ENCODE results near the gene ABCC2. TPM values are rescaled to one million over a fixed set of nuclear protein-coding genes. Genes with fewer than 3 reads are reported as not detected.
"Not testable (repeated sequence)": the region's sequence is repeated elsewhere in the genome, so short reads cannot be mapped to it uniquely, and the experiment has no call there.

Gene ABCC2
- total and polyA plus RNA-seq, 2 experiments from 2014 or later = 0.19 to 0.86 TPM

DNA sequence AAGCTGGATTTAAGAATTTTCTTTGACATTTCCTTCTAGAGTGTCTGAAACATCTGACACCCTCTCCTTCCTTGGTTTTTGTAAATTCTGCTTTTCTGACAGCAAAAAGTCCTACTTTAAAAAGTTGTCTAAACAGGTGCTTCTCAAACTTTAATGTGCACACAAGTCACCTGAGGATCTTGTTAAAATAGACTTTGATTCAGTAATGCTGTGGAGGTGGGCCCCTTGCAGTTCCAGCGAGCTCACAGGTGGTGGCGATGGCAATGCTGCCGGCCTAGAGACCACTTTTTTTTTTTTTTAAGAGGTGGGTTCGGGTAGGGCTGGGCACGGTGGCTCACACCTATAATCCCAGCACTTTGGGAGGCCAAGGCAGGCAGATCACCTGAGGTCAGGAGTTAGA is 77.1 kb downstream of the ABCC2 start:
- TF ChIP-seq EZH2 (IDR thresholded peaks at IDR 0.05; ENCODE audit: insufficient read depth, poor library complexity, severe bottlenecking) (no peak), EZH2phosphoT487 (IDR thresholded peaks at IDR 0.05; ENCODE audit: insufficient read depth, low read depth) (no peak)
- in situ Hi-C loops (cut with MboI) = loop anchor here (10.0 kb wide), 1 partner anchor 185 kb away; no protein-coding TSS in a partner anchor
- 56 to 59% methylated on average over 5 of the region's 5 CpGs for WGBS, 2 experiments (ENCODE audit: low coverage in 1 of 2, low lambda C conversion rate in 2 of 2, missing lambda C conversion rate in 2 of 2)

DNA sequence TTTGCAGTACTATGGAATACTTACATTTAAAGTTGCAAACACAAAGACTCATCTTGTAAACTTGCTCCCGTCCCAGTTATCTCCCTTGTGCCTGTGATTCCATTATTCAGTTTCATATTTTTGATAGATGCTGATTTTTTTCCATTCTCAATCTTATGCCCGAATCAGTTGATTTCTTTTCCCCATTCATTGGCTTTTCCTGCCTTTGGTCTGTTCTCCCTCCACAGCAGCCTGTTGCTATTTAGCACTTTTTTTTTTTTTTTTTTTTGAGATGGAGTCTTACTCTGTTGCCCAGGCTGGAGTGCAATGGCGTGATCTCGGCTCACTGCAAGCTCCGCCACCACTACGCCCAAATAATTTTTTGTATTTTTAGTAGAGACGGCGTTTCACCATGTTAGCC is 78.0 kb downstream of the ABCC2 start:
- H3K79me2 ChIP-seq (ENCODE audit: insufficient read depth) = no peaks in the 10 kb centered on the region
- no peaks in the 10 kb centered on the region; the same call in 1 of the 2 replicates for H3K4me1 ChIP-seq (ENCODE audit: insufficient read depth)
- 90 to 92% methylated on average over 8 of the region's 8 CpGs for WGBS, 2 experiments (ENCODE audit: low coverage in 1 of 2, low lambda C conversion rate in 2 of 2, missing lambda C conversion rate in 2 of 2)
- TF ChIP-seq EZH2 (IDR thresholded peaks at IDR 0.05; ENCODE audit: insufficient read depth, poor library complexity, severe bottlenecking) = no peak
- no peak for TF ChIP-seq EZH2phosphoT487 (IDR thresholded peaks at IDR 0.05; ENCODE audit: insufficient read depth, low read depth)
- H3K36me3 ChIP-seq (ENCODE audit: low read depth) = no peaks in the 10 kb centered on the region
- H3K4me3 ChIP-seq = no peak overlapping the region
- H3K4me2 ChIP-seq (ENCODE audit: unreplicated experiment) = no peak overlapping the region
- no peaks in the 10 kb centered on the region for H3K27me3 ChIP-seq (replicated peaks; ENCODE audit: insufficient read depth)
- H3K9ac ChIP-seq = no peak overlapping the region
- no peaks in the 10 kb centered on the region for H4K20me1 ChIP-seq (ENCODE audit: insufficient read depth)
- no peaks in the 10 kb centered on the region for H3K9me3 ChIP-seq (ENCODE audit: low read depth)
- no peak for DNase-seq
- H3F3A ChIP-seq (ENCODE audit: insufficient read depth) = no peaks in the 10 kb centered on the region
- H3K27ac ChIP-seq = no peak overlapping the region
- H3K9me2 ChIP-seq (ENCODE audit: insufficient read depth) = no peaks in the 10 kb centered on the region
- H2AFZ ChIP-seq = no peak overlapping the region
- in situ Hi-C loops (cut with MboI) = no loop called here

More for the DNA sequence above, 77.1 kb downstream of the ABCC2 start:
- Histone ChIP-seq H3K9ac (no peak overlapping the region), H3K4me3 (no peak overlapping the region), H3K9me3 (ENCODE audit: low read depth) (no peaks in the 10 kb centered on the region), H3K27me3 (replicated peaks; ENCODE audit: insufficient read depth) (no peaks in the 10 kb centered on the region), H3K9me2 (ENCODE audit: insufficient read depth) (no peaks in the 10 kb centered on the region), H3K27ac (no peak overlapping the region), H3K4me1 (ENCODE audit: insufficient read depth) (no peaks in the 10 kb centered on the region; the same call in 1 of the 2 replicates), H3K36me3 (ENCODE audit: low read depth) (no peaks in the 10 kb centered on the region), H3F3A (ENCODE audit: insufficient read depth) (peaks cover 5% of the 10 kb centered on the region; the same call in 1 of the 2 replicates), H3K79me2 (ENCODE audit: insufficient read depth) (no peaks in the 10 kb centered on the region), H2AFZ (no peak overlapping the region), H4K20me1 (ENCODE audit: insufficient read depth) (no peaks in the 10 kb centered on the region), H3K4me2 (ENCODE audit: unreplicated experiment) (no peak overlapping the region)
- no peak for DNase-seq

DNA sequence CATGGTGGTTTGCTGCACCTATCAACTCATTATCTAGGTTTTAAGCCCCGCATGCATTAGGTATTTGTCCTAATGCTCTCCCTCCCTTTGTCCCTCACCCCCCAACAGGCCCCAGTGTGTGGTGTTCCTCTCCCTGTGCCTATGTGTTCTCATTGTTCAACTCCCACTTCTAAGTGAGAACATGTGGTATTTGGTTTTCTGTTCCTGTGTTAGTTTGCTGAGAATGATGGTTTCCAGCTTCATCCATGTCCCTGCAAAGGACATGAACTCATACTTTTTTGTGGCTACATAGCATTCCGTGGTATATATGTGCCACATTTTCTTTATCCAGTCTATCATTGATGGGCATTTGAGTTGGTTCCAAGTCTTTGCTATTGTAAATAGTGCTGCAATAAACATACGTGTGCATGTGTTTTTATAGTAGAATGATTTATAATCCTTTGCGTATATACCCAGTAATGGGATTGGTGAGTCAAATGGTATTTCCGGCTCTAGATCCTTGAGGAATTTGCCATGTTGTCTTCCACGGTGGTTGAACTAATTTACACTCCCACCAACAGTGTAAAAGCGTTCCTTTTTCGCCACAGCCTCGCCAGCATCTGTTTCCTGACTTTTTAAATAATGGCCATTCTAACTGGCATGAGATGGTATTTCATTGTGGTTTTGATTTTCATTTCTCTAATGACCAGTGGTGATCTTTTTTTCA is 81.2 kb downstream of the ABCC2 start:
- H3K36me3 ChIP-seq (ENCODE audit: low read depth); H3K4me3 ChIP-seq; H3K27me3 ChIP-seq (replicated peaks; ENCODE audit: insufficient read depth); H3K79me2 ChIP-seq (ENCODE audit: insufficient read depth); H3F3A ChIP-seq (ENCODE audit: insufficient read depth); H3K4me2 ChIP-seq (ENCODE audit: unreplicated experiment); H4K20me1 ChIP-seq (ENCODE audit: insufficient read depth); H3K9ac ChIP-seq; H3K4me1 ChIP-seq (ENCODE audit: insufficient read depth); H2AFZ ChIP-seq; H3K27ac ChIP-seq; H3K9me2 ChIP-seq (ENCODE audit: insufficient read depth); H3K9me3 ChIP-seq (ENCODE audit: low read depth); in situ Hi-C loops (cut with MboI): not testable (repeated sequence)
- 40 to 42% methylated on average over 8 to 9 of the region's 9 CpGs for WGBS, 2 experiments (ENCODE audit: low coverage in 1 of 2, low lambda C conversion rate in 2 of 2, missing lambda C conversion rate in 2 of 2)
- DNase-seq = peak; percentile 37

DNA sequence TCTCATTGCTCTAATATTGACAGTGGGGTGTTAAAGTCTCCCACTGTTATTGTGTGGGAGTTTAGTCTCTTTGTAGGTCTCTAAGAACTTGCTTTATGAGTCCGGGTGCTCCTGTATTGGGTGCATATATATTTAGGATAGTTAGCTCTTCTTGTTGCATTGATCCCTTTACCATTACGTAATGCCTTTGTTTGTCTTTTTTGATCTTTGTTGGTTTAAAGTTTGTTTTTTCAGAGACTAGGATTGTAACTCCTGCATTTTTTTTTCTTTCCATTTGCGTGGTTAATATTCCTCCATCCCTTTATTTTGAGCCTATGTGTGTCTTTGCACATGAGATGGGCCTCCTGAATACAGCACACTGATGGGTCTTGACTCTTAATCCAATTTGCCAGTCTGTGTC is 84.8 kb downstream of the ABCC2 start:
- WGBS, 2 experiments (ENCODE audit: low coverage in 1 of 2, low lambda C conversion rate in 2 of 2, missing lambda C conversion rate in 2 of 2) = 76 to 86% methylated on average over 3 of the region's 3 CpGs
- H3K4me2 ChIP-seq (ENCODE audit: unreplicated experiment); H3K79me2 ChIP-seq (ENCODE audit: insufficient read depth); H3K4me1 ChIP-seq (ENCODE audit: insufficient read depth); H3K27me3 ChIP-seq (replicated peaks; ENCODE audit: insufficient read depth); H3K9me2 ChIP-seq (ENCODE audit: insufficient read depth); H3K27ac ChIP-seq; in situ Hi-C loops (cut with MboI); H3K4me3 ChIP-seq; H3K36me3 ChIP-seq (ENCODE audit: low read depth); H2AFZ ChIP-seq; H4K20me1 ChIP-seq (ENCODE audit: insufficient read depth); H3K9ac ChIP-seq; H3K9me3 ChIP-seq (ENCODE audit: low read depth); DNase-seq: not testable (repeated sequence)
- H3F3A ChIP-seq (ENCODE audit: insufficient read depth) = peaks cover 17% of the 10 kb centered on the region
